NCI-H187 (cell line): ENCODE measurements around the gene RAB19.
"Not testable (repeated sequence)": the region's sequence is repeated elsewhere in the genome, so short reads cannot be mapped to it uniquely, and the experiment has no call there.

Experiments used
- DNase-seq, 2 experiments: peaks; one replicate each; lab custom pipeline; 2025; lab: John Stamatoyannopoulos, UW

RAB19 gene

GRCh38 chr7:140453785-140454656, 50.2 kb downstream of the RAB19 start:
- DNase-seq: not testable (repeated sequence)

- DNase-seq: no peak
These were observed 50.8 kb downstream of the RAB19 start for GRCh38 chr7:140454657-140455015.

- no peak for DNase-seq
These were observed 51.9 kb downstream of the RAB19 start for GRCh38 chr7:140455743-140456142.

- no peak for DNase-seq
These were observed 52.7 kb downstream of the RAB19 start for GRCh38 chr7:140456551-140457051.

GRCh38 chr7:140458201-140458600, 54.3 kb downstream of the RAB19 start:
- DNase-seq: no peak

- no peak for DNase-seq
These were observed 55.1 kb downstream of the RAB19 start for GRCh38 chr7:140458916-140459315.

GRCh38 chr7:140463111-140463510, 59.3 kb downstream of the RAB19 start:
- no peak for DNase-seq

- DNase-seq: peak; percentile 38 to 46
These were observed 72.0 kb downstream of the RAB19 start for GRCh38 chr7:140475747-140476333.

- no peak for DNase-seq
These were observed 72.9 kb downstream of the RAB19 start for GRCh38 chr7:140476698-140477261.
